A673 (cell line): ENCODE measurements around the gene DGAT2. TPM values are rescaled to one million over a fixed set of nuclear protein-coding genes. Genes with fewer than 3 reads are reported as not detected.

Source experiments
- BruUV-seq: library from RNA; stranded (reverse); fragments of 400-500 nt; replicated peaks from 2 replicates; lab custom pipeline; 2021; lab: Mats Ljungman, UMichigan
- CTCF ChIA-PET: fragments of 300-600 bp; sonication (Branson Sonifier 250); formaldehyde crosslinking; loops from one replicate; lab custom pipeline; 2022; ENCODE audit warnings: antibody characterized with exemption; lab: Charles Lee
- POLR2A ChIA-PET: fragments of 300-600 bp; sonication (Branson Sonifier 250); formaldehyde crosslinking; loops from one replicate; lab custom pipeline; 2022; ENCODE audit warnings: antibody characterized with exemption; ENCODE audit not compliant: low non-redundant PET; lab: Charles Lee
- DNase-seq: peaks from one replicate; pipeline ENCODE4 v3.0.0-alpha.2; 2015; ENCODE audit warnings: low spot score
- H3K27ac ChIP-seq: fragments of 200-600 bp; sonication (generic); 2 replicates; pipeline ENCODE4 v1.5.1; 2016; ENCODE audit warnings: mixed run types, low read depth, mild to moderate bottlenecking, mixed read lengths, antibody characterized with exemption, low read length; ENCODE audit not compliant: poor library complexity, severe bottlenecking
- H3K27me3 ChIP-seq: fragments of 200-600 bp; sonication (generic); replicated peaks from 2 replicates; pipeline ENCODE4 v1.6.1; 2017; ENCODE audit warnings: mixed run types, low read depth, mild to moderate bottlenecking, mixed read lengths, antibody characterized with exemption, low read length; ENCODE audit not compliant: insufficient read depth, poor library complexity
- H3K36me3 ChIP-seq: fragments of 200-600 bp; sonication (generic); 2 replicates; pipeline ENCODE4 v1.6.1; 2016; ENCODE audit warnings: mixed run types, mild to moderate bottlenecking, mixed read lengths, antibody characterized with exemption, low read length; ENCODE audit not compliant: insufficient read depth, poor library complexity, severe bottlenecking
- H3K4me1 ChIP-seq: fragments of 200-600 bp; sonication (generic); 2 replicates; pipeline ENCODE4 v1.6.1; 2017; ENCODE audit warnings: mixed run types, mild to moderate bottlenecking, mixed read lengths, antibody characterized with exemption, low read length; ENCODE audit not compliant: insufficient read depth, poor library complexity, severe bottlenecking
- H3K4me3 ChIP-seq: fragments of 200-600 bp; sonication (generic); 2 replicates; pipeline ENCODE4 v1.5.1; 2016; ENCODE audit warnings: low read depth, mixed run types, mild to moderate bottlenecking, mixed read lengths, low read length; ENCODE audit not compliant: poor library complexity, severe bottlenecking
- H3K9me3 ChIP-seq: fragments of 200-600 bp; sonication (generic); 2 replicates; pipeline ENCODE4 v1.6.1; 2016; ENCODE audit warnings: mixed run types, low read depth, mild to moderate bottlenecking, mixed read lengths, antibody characterized with exemption, low read length; ENCODE audit not compliant: poor library complexity, severe bottlenecking
- CTCF ChIP-seq: fragments of 300-800, 200-600 bp; sonication (generic); conservative IDR thresholded peaks from 2 replicates; pipeline ENCODE4 v1.5.1; 2017; ENCODE audit warnings: low read depth, mild to moderate bottlenecking, antibody characterized with exemption, low read length, moderate library complexity, mixed read lengths
- EZH2 ChIP-seq: fragments of 200-600 bp; sonication (generic); IDR thresholded peaks from 2 replicates; pipeline ENCODE4 v1.6.1; 2017; ENCODE audit warnings: borderline replicate concordance, low read depth, mild to moderate bottlenecking, mixed read lengths, antibody characterized with exemption, low read length; ENCODE audit not compliant: poor library complexity, severe bottlenecking
- intact Hi-C: fragments of 100-400 bp; cut with micrococcal nuclease; formaldehyde crosslinking; loops from one replicate; pipeline ENCODE4 v1.10.0; 2022; ENCODE audit not compliant: unreplicated experiment
- total RNA-seq: library from RNA; stranded (reverse); gene quantifications from 2 replicates; pipeline ENCODE4 v1.2.3, GENCODE V29; 2021

DGAT2 gene
- total RNA-seq, 1 experiment from 2014 or later, result 3.7 TPM

- ChIA-PET POLR2A (no interaction called here), CTCF (no interaction called here)
- Histone ChIP-seq H3K4me1 (no peaks in the 10 kb centered on the region), H3K9me3 (no peaks in the 10 kb centered on the region), H3K4me3 (no peak overlapping the region), H3K27ac (no peak overlapping the region), H3K27me3 (no peaks in the 10 kb centered on the region), H3K36me3 (no peaks in the 10 kb centered on the region)
- BruUV-seq, result no TSS peak
- intact Hi-C loops, result no loop called here
- DNase-seq, result no peak
- TF ChIP-seq CTCF (no peak), EZH2 (no peak)
These were observed 12.7 kb downstream of the DGAT2 start for GRCh38 chr11:75781296-75781695.

- TF ChIP-seq EZH2 (no peak), CTCF (no peak)
- DNase-seq, result no peak
- BruUV-seq, result no TSS peak
- CTCF ChIA-PET, result no interaction called here
- no peaks in the 10 kb centered on the region for H3K27me3 ChIP-seq
- intact Hi-C loops, result no loop called here
- no peak overlapping the region for H3K4me3 ChIP-seq
- H3K9me3 ChIP-seq, result no peaks in the 10 kb centered on the region
- no peaks in the 10 kb centered on the region for H3K36me3 ChIP-seq
- H3K27ac ChIP-seq, result no peak overlapping the region
- POLR2A ChIA-PET, result no interaction called here
- no peaks in the 10 kb centered on the region for H3K4me1 ChIP-seq
These were observed 13.3 kb downstream of the DGAT2 start for GRCh38 chr11:75781831-75782230.

GRCh38 chr11:75782540-75783263 is 14.1 kb downstream of the DGAT2 start:
- CTCF ChIA-PET, result no interaction called here
- DNase-seq, result no peak
- H3K36me3 ChIP-seq, result no peaks in the 10 kb centered on the region
- no peak overlapping the region for H3K27ac ChIP-seq
- TF ChIP-seq EZH2 (no peak), CTCF (no peak)
- H3K4me3 ChIP-seq, result no peak overlapping the region
- POLR2A ChIA-PET, result no interaction called here
- no peaks in the 10 kb centered on the region for H3K4me1 ChIP-seq
- no peaks in the 10 kb centered on the region for H3K9me3 ChIP-seq
- intact Hi-C loops, result no loop called here
- no peaks in the 10 kb centered on the region for H3K27me3 ChIP-seq
- BruUV-seq, result no TSS peak
